Endothelial cell of umbilical vein (primary cell): Measurements from ENCODE around the gene SMC6. TPM values are rescaled to one million over a fixed set of nuclear protein-coding genes. Genes with fewer than 3 reads are reported as not detected.
A peak's percentile ranks its signal among the peaks of the same experiment; 100 is the strongest.

Experiments
- BruUV-seq: library from RNA; stranded (reverse); fragments of 400-500 nt; replicated peaks from 2 replicates; lab custom pipeline; 2021; lab: Mats Ljungman, UMichigan
- CTCF ChIA-PET: fragments of 300-600, 350-600 bp; sonication (Branson Sonifier 250); formaldehyde crosslinking; loops from one replicate; lab custom pipeline; 2021; ENCODE audit warnings: antibody characterized with exemption, inconsistent platforms; lab: Charles Lee
- POLR2A ChIA-PET: fragments of 300-600, 350-600 bp; sonication (Branson Sonifier 250); formaldehyde crosslinking; loops from one replicate; lab custom pipeline; 2021; ENCODE audit warnings: antibody characterized with exemption, inconsistent platforms; lab: Charles Lee
- DNase-seq: peaks from one replicate; pipeline ENCODE4 v3.0.0-alpha.2; 2011; ENCODE audit warnings: low read depth, low spot score
- FAIRE-seq: peaks from 2 replicates; lab custom pipeline; 2011; peaks lifted over from hg19 to GRCh38; lab: Jason Lieb, UNC
- H2AFZ ChIP-seq: 2 replicates; pipeline ENCODE4 v1.6.0; 2012; ENCODE audit warnings: low read depth, low read length, control low read depth, inconsistent platforms
- H3K27ac ChIP-seq: 2 replicates; pipeline ENCODE4 v1.5.1; 2011; ENCODE audit warnings: low read depth, mild to moderate bottlenecking, control low read depth, low read length, moderate library complexity; ENCODE audit not compliant: insufficient read depth
- H3K27me3 ChIP-seq, 2 experiments: 2 replicates each; pipeline versions ENCODE4 v1.6.0 to v1.6.1; 2011; ENCODE audit warnings: low read length in 2 of 2, mixed read lengths in 1 of 2; ENCODE audit not compliant: control insufficient read depth in 2 of 2, insufficient read depth in 2 of 2
- H3K36me3 ChIP-seq, 2 experiments: 2 replicates in 1 of 2; 3 replicates in 1 of 2; pipeline ENCODE4 v1.5.1; 2011; ENCODE audit warnings: low read length in 2 of 2, mild to moderate bottlenecking in 1 of 2, moderate library complexity in 1 of 2; ENCODE audit not compliant: control insufficient read depth in 2 of 2, insufficient read depth in 2 of 2; ENCODE audit errors: extremely low read depth in 1 of 2
- H3K4me1 ChIP-seq: 3 replicates; pipeline ENCODE4 v1.5.1; 2011; ENCODE audit warnings: mild to moderate bottlenecking, low read length; ENCODE audit not compliant: control insufficient read depth, insufficient read depth; ENCODE audit errors: extremely low read depth
- H3K4me2 ChIP-seq: 2 replicates; pipeline ENCODE4 v1.6.1; 2011; ENCODE audit warnings: low read length, control low read depth, mixed read lengths; ENCODE audit not compliant: insufficient read depth
- H3K4me3 ChIP-seq, 3 experiments: fragments of 200-600 bp in 1 of 3; sonication (generic), shearing (Covaris generic) in 1 of 3; replicated peaks in 1 of 3; 2 replicates each; pipeline ENCODE4 v1.5.1; 2011 to 2016; ENCODE audit warnings: control low read depth in 3 of 3, low read length in 3 of 3, mild to moderate bottlenecking in 2 of 3, inconsistent platforms in 1 of 3, low read depth in 1 of 3, moderate library complexity in 1 of 3; ENCODE audit not compliant: insufficient read depth in 1 of 3
- H3K79me2 ChIP-seq: 2 replicates; pipeline ENCODE4 v1.6.0; 2012; ENCODE audit warnings: low read length, inconsistent platforms; ENCODE audit not compliant: control insufficient read depth, insufficient read depth
- H3K9ac ChIP-seq: replicated peaks from 2 replicates; pipeline ENCODE3; 2011; ENCODE audit warnings: low read length, control low read depth; ENCODE audit not compliant: insufficient read depth; ENCODE audit errors: extremely low read depth
- H3K9me1 ChIP-seq: replicated peaks from 3 replicates; pipeline ENCODE4 v1.6.0; 2011; ENCODE audit warnings: mild to moderate bottlenecking, low read length; ENCODE audit not compliant: control insufficient read depth, insufficient read depth; ENCODE audit errors: extremely low read depth
- H3K9me3 ChIP-seq: replicated peaks from 2 replicates; pipeline ENCODE4 v1.5.1; 2012; ENCODE audit warnings: low read length, inconsistent platforms; ENCODE audit not compliant: control insufficient read depth, insufficient read depth
- H4K20me1 ChIP-seq: replicated peaks from 2 replicates; pipeline ENCODE3; 2011; ENCODE audit warnings: mild to moderate bottlenecking, low read length; ENCODE audit not compliant: control insufficient read depth, insufficient read depth; ENCODE audit errors: extremely low read depth
- EZH2 ChIP-seq: IDR thresholded peaks from 2 replicates; pipeline ENCODE4 v1.6.1; 2012; ENCODE audit warnings: borderline replicate concordance, low read depth, mild to moderate bottlenecking, moderate library complexity, low read length, inconsistent platforms; ENCODE audit not compliant: severe bottlenecking
- GATA2 ChIP-seq: IDR thresholded peaks from 2 replicates; pipeline ENCODE4 v1.7.0; 2011; ENCODE audit warnings: low read depth, mild to moderate bottlenecking, moderate library complexity, mixed read lengths, low read length; ENCODE audit not compliant: insufficient read length, insufficient read depth
- JUN ChIP-seq: IDR thresholded peaks from 2 replicates; pipeline ENCODE4 v1.6.1; 2011; ENCODE audit warnings: borderline replicate concordance, low read depth; ENCODE audit not compliant: insufficient read length, insufficient read depth
- dilution Hi-C: fragments of 300-500 bp; cut with MboI; formaldehyde crosslinking; loops from one replicate; pipeline ENCODE4 v1.15.0; 2019; ENCODE audit warnings: low sequenced_read_pairs; ENCODE audit not compliant: extremely low pct_ligation_motif_present
- intact Hi-C: fragments of 100-400 bp; cut with micrococcal nuclease; formaldehyde crosslinking; loops from one replicate; pipeline ENCODE4 v1.10.0; 2022
- polyA plus RNA-seq, 4 experiments: library from polyadenylated mRNA; depleted of rRNA in 3 of 4; stranded (reverse) in 3 of 4; unstranded in 1 of 4; fragments of >200 nt; gene quantifications; 2 replicates each; pipeline versions ENCODE4 v1.2.1 to v1.2.3, GENCODE V29; 2011 to 2012; ENCODE audit warnings: missing spikeins in 1 of 4
- total RNA-seq: library from RNA; stranded (reverse); gene quantifications from 2 replicates; pipeline ENCODE4 v1.2.3, GENCODE V29; 2021
- TF ChIP-seq, protein P1 (sequence below), 2 donors: IDR thresholded peaks; 1 replicate in 1 of 2; 2 replicates in 1 of 2; pipeline ENCODE4 v1.5.1; 2011; ENCODE audit warnings: low read length in 2 of 2, mild to moderate bottlenecking in 2 of 2, moderate library complexity in 2 of 2, control low read depth in 1 of 2, inconsistent platforms in 1 of 2, low read depth in 1 of 2; ENCODE audit not compliant: insufficient read depth in 1 of 2; ENCODE audit errors: extremely low read depth in 1 of 2
- TF ChIP-seq, protein P2 (sequence below): IDR thresholded peaks from 2 replicates; pipeline ENCODE4 v1.6.1; 2011; ENCODE audit not compliant: insufficient read depth, insufficient read length

Gene SMC6
- total and polyA plus RNA-seq, 2 donors (not counting 3 experiments of a cell fraction or from before 2014, with no cell fraction given) = 7.7 to 38.3 TPM

DNA sequence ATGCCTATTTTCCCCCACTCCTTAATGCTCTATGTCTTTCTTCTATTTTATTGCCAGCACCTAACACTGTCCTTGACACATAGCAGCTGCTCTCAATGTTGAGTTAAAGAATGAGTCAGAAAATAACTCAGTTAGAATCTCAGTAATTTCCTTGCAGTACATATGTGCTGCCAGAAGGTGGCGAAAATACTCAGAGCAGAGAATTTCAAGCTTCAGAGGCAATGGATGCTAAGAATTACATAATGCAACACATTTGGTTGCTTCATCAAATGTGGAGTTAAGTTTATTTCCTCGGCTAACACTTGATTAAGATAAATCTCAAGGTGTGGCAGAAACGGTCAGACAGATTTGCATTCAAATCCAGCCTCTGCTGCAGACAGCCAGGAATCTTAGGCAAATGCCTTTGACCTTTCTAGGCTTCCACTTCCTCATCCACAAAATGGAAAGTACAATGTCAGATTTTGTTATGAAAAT is 107.5 kb downstream of the SMC6 start:
- Histone ChIP-seq H3K79me2 (no peaks in the 10 kb centered on the region), H4K20me1 (no peaks in the 10 kb centered on the region), H3K9ac (no peak overlapping the region), H3K27me3 (no peaks in the 10 kb centered on the region), H3K9me3 (no peaks in the 10 kb centered on the region), H2AFZ (no peak overlapping the region), H3K4me3 (no peak overlapping the region), H3K9me1 (no peaks in the 10 kb centered on the region), H3K4me2 (no peak overlapping the region), H3K36me3 (no peaks in the 10 kb centered on the region), H3K27ac (no peak overlapping the region), H3K4me1 (peaks cover 8% of the 10 kb centered on the region)
- TF ChIP-seq GATA2 (no peak), JUN (peak; percentile 2), EZH2 (no peak)
- TF ChIP-seq, protein P1, sequence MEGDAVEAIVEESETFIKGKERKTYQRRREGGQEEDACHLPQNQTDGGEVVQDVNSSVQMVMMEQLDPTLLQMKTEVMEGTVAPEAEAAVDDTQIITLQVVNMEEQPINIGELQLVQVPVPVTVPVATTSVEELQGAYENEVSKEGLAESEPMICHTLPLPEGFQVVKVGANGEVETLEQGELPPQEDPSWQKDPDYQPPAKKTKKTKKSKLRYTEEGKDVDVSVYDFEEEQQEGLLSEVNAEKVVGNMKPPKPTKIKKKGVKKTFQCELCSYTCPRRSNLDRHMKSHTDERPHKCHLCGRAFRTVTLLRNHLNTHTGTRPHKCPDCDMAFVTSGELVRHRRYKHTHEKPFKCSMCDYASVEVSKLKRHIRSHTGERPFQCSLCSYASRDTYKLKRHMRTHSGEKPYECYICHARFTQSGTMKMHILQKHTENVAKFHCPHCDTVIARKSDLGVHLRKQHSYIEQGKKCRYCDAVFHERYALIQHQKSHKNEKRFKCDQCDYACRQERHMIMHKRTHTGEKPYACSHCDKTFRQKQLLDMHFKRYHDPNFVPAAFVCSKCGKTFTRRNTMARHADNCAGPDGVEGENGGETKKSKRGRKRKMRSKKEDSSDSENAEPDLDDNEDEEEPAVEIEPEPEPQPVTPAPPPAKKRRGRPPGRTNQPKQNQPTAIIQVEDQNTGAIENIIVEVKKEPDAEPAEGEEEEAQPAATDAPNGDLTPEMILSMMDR (IDR thresholded peaks at IDR 0.05; ENCODE audit: extremely low read depth in 1 of 2, insufficient read depth in 1 of 2, low read depth in 1 of 2, low read length in 2 of 2) = peak; percentile 53 to 59
- TF ChIP-seq, protein P2, sequence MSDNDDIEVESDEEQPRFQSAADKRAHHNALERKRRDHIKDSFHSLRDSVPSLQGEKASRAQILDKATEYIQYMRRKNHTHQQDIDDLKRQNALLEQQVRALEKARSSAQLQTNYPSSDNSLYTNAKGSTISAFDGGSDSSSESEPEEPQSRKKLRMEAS = no peak
- dilution Hi-C loops (no loop called here), intact Hi-C loops (loop anchor here (1.0 to 10.0 kb wide), 4 partner anchors 25 to 871 kb away; partner anchors contain the start of gene VSNL1)
- no TSS peak for BruUV-seq
- FAIRE-seq (peak; percentile 85), DNase-seq (peak; percentile 77)
- POLR2A ChIA-PET = no interaction called here
- CTCF ChIA-PET = interaction anchor here (0.6 to 7.5 kb wide), 27 partner anchors 9 to 874 kb away, joined by 3 to 296 read pairs (median 5); partner anchors contain the start of gene GEN1
